Kidney epithelial cell (primary cell): Measurements from ENCODE around the gene CDCA3. TPM values are rescaled to one million over a fixed set of nuclear protein-coding genes. Genes with fewer than 3 reads are reported as not detected.

ENCODE experiments used
- DNase-seq: peaks from one replicate; pipeline ENCODE4 v3.0.0-alpha.2; 2010; ENCODE audit warnings: low read depth
- H3K27me3 ChIP-seq: 2 replicates; pipeline ENCODE4 v1.6.0; 2011; ENCODE audit warnings: low read length; ENCODE audit not compliant: control insufficient read depth, insufficient read depth
- H3K36me3 ChIP-seq: 2 replicates; pipeline ENCODE4 v1.5.1; 2011; ENCODE audit warnings: low read length; ENCODE audit not compliant: control insufficient read depth, insufficient read depth
- H3K4me3 ChIP-seq: 2 replicates; pipeline ENCODE4 v1.5.1; 2011; ENCODE audit warnings: low read depth, mild to moderate bottlenecking, control low read depth, low read length
- CTCF ChIP-seq: IDR thresholded peaks from 2 replicates; pipeline ENCODE4 v1.5.1; 2011; ENCODE audit warnings: mild to moderate bottlenecking, moderate library complexity, low read length, control low read depth, inconsistent platforms; ENCODE audit not compliant: insufficient read depth, poor library complexity, severe bottlenecking
- total RNA-seq: library from RNA; depleted of rRNA; stranded (reverse); fragments of >200 nt; gene quantifications from 2 replicates; pipeline ENCODE4 v1.2.3, GENCODE V29; 2015

CDCA3 gene
- total RNA-seq, 1 donor from 2014 or later: 8.3 TPM

DNA sequence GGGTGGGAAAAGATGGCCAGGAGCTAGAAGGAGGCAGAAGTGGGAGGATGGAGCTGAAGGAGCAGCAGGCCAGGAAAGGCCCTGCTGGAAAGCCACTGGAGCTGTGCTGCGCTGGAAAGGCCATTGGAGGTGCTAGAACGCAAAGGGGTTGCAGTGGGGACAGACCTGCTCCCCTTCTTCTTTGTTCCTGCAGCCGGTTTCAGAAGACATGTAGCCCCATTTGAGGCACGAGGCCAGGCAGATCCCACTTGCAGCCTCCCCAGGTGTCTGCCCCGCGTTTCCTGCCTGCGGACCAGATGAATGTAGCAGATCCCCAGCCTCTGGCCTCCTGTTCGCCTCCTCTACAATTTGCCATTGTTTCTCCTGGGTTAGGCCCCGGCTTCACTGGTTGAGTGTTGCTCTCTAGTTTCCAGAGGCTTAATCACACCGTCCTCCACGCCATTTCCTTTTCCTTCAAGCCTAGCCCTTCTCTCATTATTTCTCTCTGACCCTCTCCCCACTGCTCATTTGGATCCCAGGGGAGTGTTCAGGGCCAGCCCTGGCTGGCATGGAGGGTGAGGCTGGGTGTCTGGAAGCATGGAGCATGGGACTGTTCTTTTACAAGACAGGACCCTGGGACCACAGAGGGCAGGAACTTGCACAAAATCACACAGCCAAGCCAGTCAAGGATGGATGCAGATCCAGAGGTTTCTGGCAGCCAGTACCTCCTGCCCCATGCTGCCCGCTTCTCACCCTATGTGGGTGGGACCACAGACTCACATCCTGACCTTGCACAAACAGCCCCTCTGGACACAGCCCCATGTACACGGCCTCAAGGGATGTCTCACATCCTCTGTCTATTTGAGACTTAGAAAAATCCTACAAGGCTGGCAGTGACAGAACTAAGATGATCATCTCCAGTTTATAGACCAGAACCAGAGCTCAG, 31.7 kb downstream of the CDCA3 start:
- DNase-seq: no peak
- no peak overlapping the region for H3K4me3 ChIP-seq
- H3K27me3 ChIP-seq: peaks cover 26% of the 10 kb centered on the region
- TF ChIP-seq CTCF: no peak
- no peaks in the 10 kb centered on the region for H3K36me3 ChIP-seq

DNA sequence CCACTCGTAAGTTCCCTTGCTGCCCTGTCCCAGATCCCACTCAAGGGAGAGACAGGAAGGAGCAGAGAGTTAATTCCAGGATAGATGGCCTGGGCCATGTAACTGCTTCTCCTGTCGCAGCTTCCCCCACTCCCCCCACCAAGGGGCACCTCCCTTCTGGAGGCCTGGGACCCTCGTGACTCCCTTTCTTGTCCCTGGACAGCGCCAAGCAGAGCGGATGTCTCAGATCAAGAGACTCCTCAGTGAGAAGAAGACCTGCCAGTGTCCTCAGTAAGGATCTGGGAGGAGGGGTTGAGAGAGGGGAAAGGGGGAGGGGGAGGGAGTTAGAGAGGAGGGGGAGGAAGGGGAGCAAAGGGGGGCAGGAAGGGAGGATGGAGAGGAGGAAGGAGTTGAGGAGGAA, 32.4 kb downstream of the CDCA3 start:
- no peaks in the 10 kb centered on the region for H3K36me3 ChIP-seq

DNA sequence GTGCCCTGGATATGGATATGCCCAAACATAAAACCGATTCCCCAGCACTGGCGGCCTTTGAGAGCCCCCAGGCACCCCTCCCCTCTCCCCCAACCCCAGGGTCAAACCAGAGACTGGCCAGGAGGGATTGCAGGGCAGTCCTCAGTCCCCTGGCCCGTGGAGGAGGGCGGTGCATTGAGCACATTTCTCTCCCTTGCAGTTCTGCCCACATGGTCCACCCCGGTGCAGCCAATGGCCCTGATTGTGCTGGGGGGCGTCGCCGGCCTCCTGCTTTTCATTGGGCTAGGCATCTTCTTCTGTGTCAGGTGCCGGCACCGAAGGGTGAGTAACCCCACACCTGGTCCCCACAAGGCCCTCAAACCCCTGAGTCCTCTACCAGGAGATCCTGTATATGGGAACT, 32.9 kb downstream of the CDCA3 start:
- DNase-seq: no peak
- Histone ChIP-seq H3K27me3 (peaks cover 25% of the 10 kb centered on the region), H3K4me3 (no peak overlapping the region), H3K36me3 (no peaks in the 10 kb centered on the region)
- no peak for TF ChIP-seq CTCF

More for the DNA sequence above, 32.4 kb downstream of the CDCA3 start:
- no peak for TF ChIP-seq CTCF
- Histone ChIP-seq H3K4me3 (no peak overlapping the region), H3K27me3 (peaks cover 27% of the 10 kb centered on the region)
- no peak for DNase-seq

DNA sequence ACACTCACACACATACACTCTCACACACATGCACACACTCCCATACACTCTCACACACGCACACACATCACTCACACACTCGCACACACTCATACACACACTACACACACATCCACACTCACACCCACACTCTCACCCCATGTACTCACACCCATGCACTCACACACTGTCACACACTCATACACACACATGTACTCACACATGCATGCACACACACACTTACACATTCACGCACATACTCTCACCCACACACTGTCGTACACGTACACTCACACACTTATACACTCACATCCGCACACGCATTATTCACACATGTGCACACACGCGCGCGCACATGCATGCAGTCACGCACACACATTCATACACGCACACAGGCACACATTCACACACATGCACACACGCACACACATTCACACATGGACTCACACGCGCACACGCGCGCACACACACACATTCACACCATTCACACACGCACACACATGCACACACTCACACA, 33.4 kb downstream of the CDCA3 start:
- Histone ChIP-seq H3K4me3 (no peak overlapping the region), H3K27me3 (peaks cover 20% of the 10 kb centered on the region), H3K36me3 (no peaks in the 10 kb centered on the region)
- TF ChIP-seq CTCF: no peak
- DNase-seq: no peak

GRCh38 chr12:6817098-6817497, 34.0 kb downstream of the CDCA3 start:
- peaks cover 14% of the 10 kb centered on the region for H3K27me3 ChIP-seq
- no peak for TF ChIP-seq CTCF
- no peak overlapping the region for H3K4me3 ChIP-seq
- DNase-seq: no peak
- no peaks in the 10 kb centered on the region for H3K36me3 ChIP-seq
